Mesendoderm (in vitro differentiated cells): ENCODE measurements around the gene B4GALNT3.

ENCODE experiments used
- DNase-seq: peaks from one replicate; pipeline ENCODE4 v3.0.0; 2013
- H2AK5ac ChIP-seq: 2 replicates; pipeline ENCODE4 v1.6.1; 2013; ENCODE audit warnings: low read length, inconsistent platforms
- H2BK120ac ChIP-seq: 2 replicates; pipeline ENCODE4 v1.6.1; 2013; ENCODE audit warnings: low read depth, mild to moderate bottlenecking, low read length, moderate library complexity, mixed read lengths
- H2BK15ac ChIP-seq: replicated peaks from 2 replicates; pipeline ENCODE4 v1.6.1; 2013; ENCODE audit warnings: low read depth, mild to moderate bottlenecking, moderate library complexity
- H2BK5ac ChIP-seq: 2 replicates; pipeline ENCODE4 v1.6.1; 2013; ENCODE audit warnings: low read length, inconsistent platforms
- H3K18ac ChIP-seq: 2 replicates; pipeline ENCODE4 v1.6.1; 2013; ENCODE audit warnings: mild to moderate bottlenecking, low read length, mixed read lengths
- H3K23ac ChIP-seq: one replicate; pipeline ENCODE4 v1.6.1; 2013; ENCODE audit warnings: low read length
- H3K27ac ChIP-seq: 2 replicates; pipeline ENCODE4 v1.5.1; 2013; ENCODE audit warnings: low read depth, mild to moderate bottlenecking, inconsistent platforms, low read length, moderate library complexity
- H3K27me3 ChIP-seq: 2 replicates; pipeline ENCODE4 v1.6.1; 2013; ENCODE audit warnings: low read length, control low read depth, mild to moderate bottlenecking, inconsistent platforms; ENCODE audit not compliant: insufficient read depth, poor library complexity
- H3K36me3 ChIP-seq: 2 replicates; pipeline ENCODE4 v1.6.1; 2013; ENCODE audit warnings: low read length, inconsistent platforms; ENCODE audit not compliant: control insufficient read depth, insufficient read depth
- H3K4ac ChIP-seq: one replicate; pipeline ENCODE4 v1.6.1; 2013; ENCODE audit warnings: low read depth, mild to moderate bottlenecking, low read length, moderate library complexity
- H3K4me1 ChIP-seq: 2 replicates; pipeline ENCODE4 v1.6.1; 2013; ENCODE audit warnings: low read depth, low read length, inconsistent platforms; ENCODE audit not compliant: control insufficient read depth
- H3K4me2 ChIP-seq: 2 replicates; pipeline ENCODE4 v1.6.1; 2013; ENCODE audit warnings: low read length
- H3K4me3 ChIP-seq: 2 replicates; pipeline ENCODE4 v1.5.1; 2013; ENCODE audit warnings: mild to moderate bottlenecking, low read length
- H3K56ac ChIP-seq: one replicate; pipeline ENCODE4 v1.6.1; 2013; ENCODE audit warnings: low read length
- H3K79me1 ChIP-seq: 2 replicates; pipeline ENCODE4 v1.6.1; 2013; ENCODE audit warnings: low read length, inconsistent platforms
- H3K79me2 ChIP-seq: 2 replicates; pipeline ENCODE4 v1.6.1; 2013; ENCODE audit warnings: mild to moderate bottlenecking, low read length; ENCODE audit not compliant: control insufficient read depth, insufficient read depth
- H3K9ac ChIP-seq: 2 replicates; pipeline ENCODE4 v1.6.1; 2013; ENCODE audit warnings: low read length, inconsistent platforms
- H4K5ac ChIP-seq: one replicate; pipeline ENCODE4 v1.6.1; 2013; ENCODE audit warnings: low read length
- H4K8ac ChIP-seq: one replicate; pipeline ENCODE4 v1.6.1; 2013; ENCODE audit warnings: low read depth, mild to moderate bottlenecking, control low read depth, low read length, moderate library complexity
- WGBS: extraction: QIAGEN DNeasy Blood & Tissue Kit; methylation state at CpG from one replicate; pipeline ENCODE4 v1.1.7; 2013; ENCODE audit warnings: low lambda C conversion rate, missing lambda C conversion rate; ENCODE audit not compliant: insufficient coverage; ENCODE audit errors: extremely low coverage; 5-methylcytosine and 5-hydroxymethylcytosine counted together

Gene B4GALNT3

DNA sequence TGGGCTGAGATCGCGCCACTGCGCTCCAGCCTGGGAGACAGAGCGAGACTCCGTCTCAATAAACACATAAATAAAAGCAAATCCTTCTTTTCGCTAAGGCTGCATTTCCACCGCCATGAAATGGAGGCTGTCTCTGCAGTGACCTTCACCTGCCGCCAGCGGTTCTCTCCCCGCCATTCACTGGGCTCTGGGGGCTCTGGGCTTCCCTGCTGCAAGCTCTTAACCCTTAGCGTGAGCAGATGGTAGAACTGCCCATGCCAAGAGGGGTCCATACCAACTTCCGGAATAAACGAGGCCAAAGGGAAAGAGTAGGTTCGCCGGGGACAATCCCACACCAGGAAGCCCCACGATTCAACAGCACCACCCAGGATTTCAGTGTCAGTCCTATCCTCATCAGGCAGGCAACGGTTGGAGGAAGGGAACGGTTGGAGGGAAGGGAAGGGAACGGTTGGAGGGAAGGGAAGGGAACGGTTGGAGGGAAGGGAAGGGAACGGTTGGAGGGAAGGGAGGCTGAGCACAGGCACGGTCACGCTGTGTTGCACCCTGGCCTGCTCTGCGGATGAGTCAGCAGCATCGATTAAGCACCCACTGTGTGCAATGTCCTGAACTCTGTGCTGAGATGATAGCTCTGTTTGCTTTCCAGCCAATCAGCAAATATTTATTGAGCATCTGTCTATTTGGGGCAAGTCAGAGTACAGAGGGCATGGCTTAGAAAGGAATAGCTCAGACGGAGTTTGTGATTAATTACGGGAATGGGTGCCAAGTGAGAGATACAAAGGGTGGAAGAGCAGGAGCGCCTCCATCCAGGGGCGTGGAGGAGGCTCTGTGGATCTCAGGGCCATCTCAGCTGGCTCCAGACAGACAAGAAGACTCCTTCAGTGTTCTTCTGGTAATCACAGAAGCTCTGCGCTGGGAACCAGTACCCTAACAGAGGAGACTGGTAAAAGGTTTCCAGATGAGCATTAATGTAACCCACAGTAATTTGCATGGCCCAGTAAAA, 125.6 kb downstream of the B4GALNT3 start:
- no peak overlapping the region for H2BK120ac ChIP-seq
- H3K79me2 ChIP-seq: no peaks in the 10 kb centered on the region
- no peaks in the 10 kb centered on the region for H3K27me3 ChIP-seq
- no peak overlapping the region for H3K18ac ChIP-seq
- H3K56ac ChIP-seq: no peak overlapping the region
- H3K4ac ChIP-seq: no peak overlapping the region
- H3K4me1 ChIP-seq: no peaks in the 10 kb centered on the region
- no peak overlapping the region for H2AK5ac ChIP-seq
- H3K9ac ChIP-seq: no peak overlapping the region
- H3K4me2 ChIP-seq: no peak overlapping the region
- no peak overlapping the region for H2BK5ac ChIP-seq
- no peak overlapping the region for H3K27ac ChIP-seq
- no peak overlapping the region for H3K23ac ChIP-seq
- no peak overlapping the region for H3K4me3 ChIP-seq
- H2BK15ac ChIP-seq: no peak overlapping the region
- WGBS: no CpG with 5 or more reads among the region's 30 CpGs
- H3K79me1 ChIP-seq: no peaks in the 10 kb centered on the region
- no peak for DNase-seq
- no peaks in the 10 kb centered on the region for H3K36me3 ChIP-seq
- H4K5ac ChIP-seq: no peak overlapping the region
- no peak overlapping the region for H4K8ac ChIP-seq

DNA sequence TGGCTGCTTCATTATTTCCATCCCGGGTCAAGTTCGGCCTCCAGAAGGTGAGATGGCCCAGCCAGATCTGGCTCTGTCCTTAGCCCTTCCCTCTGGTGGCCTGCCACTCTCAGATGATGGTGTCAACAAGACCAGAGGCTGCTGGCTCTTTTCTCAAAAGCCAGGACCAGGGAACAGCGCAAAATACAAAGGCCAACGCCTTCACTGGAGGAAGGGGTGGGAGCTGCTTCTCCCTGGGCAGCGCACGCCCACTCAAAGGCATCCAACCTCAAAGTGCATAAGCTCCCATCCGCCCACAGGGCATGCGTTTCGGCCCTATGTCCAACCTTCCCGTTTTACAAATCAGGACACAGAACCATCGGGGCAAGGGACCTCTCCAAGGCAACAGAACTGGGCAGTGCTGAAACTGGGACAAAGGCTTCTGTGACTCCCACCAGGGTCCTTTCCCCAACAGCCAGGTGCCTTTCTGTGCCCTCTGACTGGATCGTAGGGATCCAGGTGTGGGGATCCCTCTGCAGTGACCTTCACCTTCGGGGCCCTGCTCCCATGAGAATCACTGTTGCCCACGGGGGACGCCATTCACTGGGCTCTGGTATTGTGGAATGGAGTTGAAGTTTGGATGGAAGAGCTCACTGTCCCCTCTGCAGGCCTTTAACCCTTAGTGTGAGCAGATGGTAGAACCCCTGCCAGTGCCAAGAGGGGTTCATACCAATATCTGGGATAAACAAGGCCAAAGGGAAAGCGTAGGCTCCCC, 126.8 kb downstream of the B4GALNT3 start:
- no CpG with 5 or more reads among the region's 16 CpGs for WGBS
- H4K5ac ChIP-seq: no peak overlapping the region
- H3K18ac ChIP-seq: no peak overlapping the region
- no peak overlapping the region for H2BK5ac ChIP-seq
- no peak overlapping the region for H2AK5ac ChIP-seq
- no peaks in the 10 kb centered on the region for H3K27me3 ChIP-seq
- H3K27ac ChIP-seq: no peak overlapping the region
- H3K79me1 ChIP-seq: no peaks in the 10 kb centered on the region
- no peak overlapping the region for H3K23ac ChIP-seq
- no peak overlapping the region for H2BK15ac ChIP-seq
- H3K36me3 ChIP-seq: no peaks in the 10 kb centered on the region
- H3K4me3 ChIP-seq: no peak overlapping the region
- H3K4ac ChIP-seq: no peak overlapping the region
- H3K9ac ChIP-seq: no peak overlapping the region
- no peak overlapping the region for H3K56ac ChIP-seq
- H3K79me2 ChIP-seq: no peaks in the 10 kb centered on the region
- no peak overlapping the region for H3K4me2 ChIP-seq
- no peak overlapping the region for H4K8ac ChIP-seq
- H3K4me1 ChIP-seq: no peaks in the 10 kb centered on the region
- no peak overlapping the region for H2BK120ac ChIP-seq
- DNase-seq: no peak

DNA sequence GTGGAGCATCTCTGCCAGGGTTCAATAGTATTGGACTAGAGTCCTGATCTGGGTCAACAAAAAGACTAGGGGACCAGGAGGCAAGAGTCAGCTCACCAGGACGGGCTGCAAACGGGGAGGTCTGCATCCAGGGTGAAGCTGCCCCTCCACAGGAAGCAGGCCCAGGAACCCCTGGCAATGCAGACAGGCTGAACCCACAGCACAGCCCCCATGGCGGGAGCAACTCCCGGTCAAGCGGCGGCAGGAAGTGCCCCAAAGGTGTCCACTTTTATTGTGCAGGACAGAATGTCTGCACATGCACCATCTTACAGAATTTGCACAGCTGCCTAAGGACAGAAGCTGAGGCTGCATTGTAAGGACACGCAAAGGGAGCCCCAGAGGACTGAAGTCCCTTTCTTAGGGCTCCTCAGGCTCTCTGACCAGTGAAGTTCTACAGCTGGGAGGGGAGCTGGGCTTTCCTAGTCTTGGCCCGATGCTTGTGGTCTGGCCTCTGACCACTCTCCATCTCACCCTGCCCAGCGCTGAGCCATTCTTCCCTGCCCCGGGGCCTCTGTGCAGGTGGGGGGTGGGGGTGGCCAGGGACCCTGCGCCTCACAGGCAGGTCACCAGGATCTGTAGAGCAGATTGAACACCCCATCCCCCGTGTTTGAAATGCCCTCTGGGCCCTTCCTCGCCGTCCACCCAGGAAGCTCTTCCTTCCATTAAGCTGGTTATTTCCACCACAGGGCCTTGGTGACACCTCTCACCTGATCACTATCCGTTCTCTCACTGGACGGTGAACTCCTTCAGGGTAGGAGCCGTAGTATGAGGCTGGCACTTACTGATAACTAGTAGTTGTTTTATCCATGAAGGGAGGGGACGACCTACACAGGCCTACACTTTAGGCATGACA, 127.6 kb downstream of the B4GALNT3 start:
- H3K4ac ChIP-seq: no peak overlapping the region
- WGBS: no CpG with 5 or more reads among the region's 18 CpGs
- no peak overlapping the region for H3K56ac ChIP-seq
- no peaks in the 10 kb centered on the region for H3K4me1 ChIP-seq
- no peak overlapping the region for H3K4me2 ChIP-seq
- no peak overlapping the region for H4K8ac ChIP-seq
- H3K36me3 ChIP-seq: no peaks in the 10 kb centered on the region
- no peak overlapping the region for H4K5ac ChIP-seq
- H2BK5ac ChIP-seq: no peak overlapping the region
- no peaks in the 10 kb centered on the region for H3K27me3 ChIP-seq
- H2BK15ac ChIP-seq: no peak overlapping the region
- H3K79me2 ChIP-seq: no peaks in the 10 kb centered on the region
- H3K4me3 ChIP-seq: no peak overlapping the region
- no peak overlapping the region for H3K9ac ChIP-seq
- no peak overlapping the region for H2BK120ac ChIP-seq
- H3K79me1 ChIP-seq: no peaks in the 10 kb centered on the region
- no peak for DNase-seq
- H3K23ac ChIP-seq: no peak overlapping the region
- no peak overlapping the region for H3K18ac ChIP-seq
- no peak overlapping the region for H3K27ac ChIP-seq
- no peak overlapping the region for H2AK5ac ChIP-seq

DNA sequence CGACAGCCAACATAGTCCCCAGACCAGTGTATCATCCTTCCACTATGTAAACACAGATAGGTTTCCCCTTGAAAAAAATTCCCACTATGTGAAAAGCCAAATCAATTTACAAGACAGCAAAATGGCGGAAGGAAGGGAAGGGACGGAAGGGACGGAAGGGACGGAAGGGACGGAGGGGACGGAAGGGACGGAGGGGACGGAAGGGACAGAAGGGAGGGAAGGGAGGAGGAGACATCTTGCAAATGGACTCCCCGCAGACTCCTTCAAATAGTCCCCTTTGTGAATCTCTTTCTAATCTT, 128.2 kb downstream of the B4GALNT3 start:
- Histone ChIP-seq H2BK5ac (no peak overlapping the region), H3K27ac (no peak overlapping the region), H3K27me3 (no peaks in the 10 kb centered on the region), H4K8ac (no peak overlapping the region), H3K4me2 (no peak overlapping the region), H3K18ac (no peak overlapping the region), H4K5ac (no peak overlapping the region), H3K56ac (no peak overlapping the region), H3K79me2 (no peaks in the 10 kb centered on the region), H2BK120ac (no peak overlapping the region), H2BK15ac (no peak overlapping the region), H3K23ac (no peak overlapping the region), H3K4me3 (no peak overlapping the region), H3K79me1 (no peaks in the 10 kb centered on the region), H2AK5ac (no peak overlapping the region), H3K36me3 (no peaks in the 10 kb centered on the region), H3K4me1 (no peaks in the 10 kb centered on the region), H3K4ac (no peak overlapping the region), H3K9ac (no peak overlapping the region)
- no peak for DNase-seq
- WGBS: no CpG with 5 or more reads among the region's 10 CpGs

DNA sequence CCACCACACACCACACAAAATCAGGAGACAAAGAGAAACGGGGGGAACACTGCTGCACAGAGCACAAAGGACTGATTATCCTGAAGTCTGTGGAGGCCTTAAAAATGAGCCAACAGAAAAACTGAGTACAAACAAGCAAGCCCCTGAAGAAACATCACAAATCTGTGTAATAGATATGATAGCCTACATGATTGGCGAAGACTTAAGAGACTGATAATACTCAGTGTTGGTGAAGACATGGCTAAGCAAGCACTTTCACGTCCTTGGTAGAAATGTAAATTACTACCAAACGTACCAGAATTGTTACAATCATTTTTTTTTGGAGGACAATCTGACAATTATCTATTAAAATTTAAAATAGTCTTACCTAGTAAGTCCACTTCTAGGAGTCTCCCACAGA, 128.9 kb downstream of the B4GALNT3 start:
- H2BK5ac ChIP-seq: no peak overlapping the region
- H3K4me3 ChIP-seq: no peak overlapping the region
- H3K79me1 ChIP-seq: no peaks in the 10 kb centered on the region
- no peak overlapping the region for H2AK5ac ChIP-seq
- H3K36me3 ChIP-seq: no peaks in the 10 kb centered on the region
- no peak overlapping the region for H4K8ac ChIP-seq
- H4K5ac ChIP-seq: no peak overlapping the region
- no peaks in the 10 kb centered on the region for H3K79me2 ChIP-seq
- no peak for DNase-seq
- H3K4ac ChIP-seq: no peak overlapping the region
- H3K27ac ChIP-seq: no peak overlapping the region
- H3K56ac ChIP-seq: no peak overlapping the region
- no peak overlapping the region for H3K23ac ChIP-seq
- no peaks in the 10 kb centered on the region for H3K27me3 ChIP-seq
- no peak overlapping the region for H3K4me2 ChIP-seq
- no peaks in the 10 kb centered on the region for H3K4me1 ChIP-seq
- WGBS: no CpG with 5 or more reads among the region's 4 CpGs
- H3K18ac ChIP-seq: no peak overlapping the region
- no peak overlapping the region for H2BK120ac ChIP-seq
- no peak overlapping the region for H3K9ac ChIP-seq
- H2BK15ac ChIP-seq: no peak overlapping the region
